ENCODE results near the gene PXMP2.

The PXMP2 gene

GRCh38 chr12:132703641-132704040 lies 16.3 kb downstream of the PXMP2 start:
- no peak for TF ChIP-seq POLR2AphosphoS5 (IDR thresholded peaks at IDR 0.05; ENCODE audit: low read depth, low read length)
- TF ChIP-seq TAF1 (IDR thresholded peaks at IDR 0.05; ENCODE audit: borderline replicate concordance, low read depth, low read length), result no peak
- TF ChIP-seq POLR2A (IDR thresholded peaks at IDR 0.05; ENCODE audit: low read depth, low read length), result no peak
- DNase-seq (ENCODE audit: insufficient read length) (no peak), FAIRE-seq (no peak)

GRCh38 chr12:132707241-132707640 lies 19.9 kb downstream of the PXMP2 start:
- TF ChIP-seq TAF1 (IDR thresholded peaks at IDR 0.05; ENCODE audit: borderline replicate concordance, low read depth, low read length) (no peak), POLR2AphosphoS5 (IDR thresholded peaks at IDR 0.05; ENCODE audit: low read depth, low read length) (no peak), POLR2A (IDR thresholded peaks at IDR 0.05; ENCODE audit: low read depth, low read length) (no peak)
- FAIRE-seq (no peak), DNase-seq (ENCODE audit: insufficient read length) (no peak)

- TF ChIP-seq POLR2AphosphoS5 (IDR thresholded peaks at IDR 0.05; ENCODE audit: low read depth, low read length) (no peak), POLR2A (IDR thresholded peaks at IDR 0.05; ENCODE audit: low read depth, low read length) (no peak), TAF1 (IDR thresholded peaks at IDR 0.05; ENCODE audit: borderline replicate concordance, low read depth, low read length) (no peak)
- DNase-seq (ENCODE audit: insufficient read length) (no peak), FAIRE-seq (no peak)
These were observed 20.8 kb downstream of the PXMP2 start for GRCh38 chr12:132708150-132708549.

GRCh38 chr12:132710043-132710404 lies 22.6 kb downstream of the PXMP2 start:
- no peak for TF ChIP-seq POLR2A (IDR thresholded peaks at IDR 0.05; ENCODE audit: low read depth, low read length)
- TF ChIP-seq TAF1 (IDR thresholded peaks at IDR 0.05; ENCODE audit: borderline replicate concordance, low read depth, low read length), result no peak
- TF ChIP-seq POLR2AphosphoS5 (IDR thresholded peaks at IDR 0.05; ENCODE audit: low read depth, low read length), result no peak
- DNase-seq (ENCODE audit: insufficient read length) (no peak), FAIRE-seq (no peak)

GRCh38 chr12:132710405-132711079 lies 23.2 kb downstream of the PXMP2 start, which contains the start of gene PGAM5:
TSS of gene PGAM5 (plus strand) at chr12:132710842. CDS start at chr12:132710877, 35 bp downstream.
- DNase-seq (ENCODE audit: insufficient read length) (peak; percentile 91), FAIRE-seq (peak; percentile 99)
- TF ChIP-seq POLR2A (IDR thresholded peaks at IDR 0.05; ENCODE audit: low read depth, low read length) (peak; percentile 91), POLR2AphosphoS5 (IDR thresholded peaks at IDR 0.05; ENCODE audit: low read depth, low read length) (peak; percentile 88), TAF1 (IDR thresholded peaks at IDR 0.05; ENCODE audit: borderline replicate concordance, low read depth, low read length) (peak; percentile 16; the same call in 1 of the 2 replicates)

- no peak for DNase-seq (ENCODE audit: insufficient read length)
These were observed 23.9 kb downstream of the PXMP2 start for GRCh38 chr12:132711080-132711843.

GRCh38 chr12:132713123-132713522 lies 25.7 kb downstream of the PXMP2 start:
- FAIRE-seq (no peak), DNase-seq (ENCODE audit: insufficient read length) (no peak)
- no peak for TF ChIP-seq POLR2AphosphoS5 (IDR thresholded peaks at IDR 0.05; ENCODE audit: low read depth, low read length)
- TF ChIP-seq TAF1 (IDR thresholded peaks at IDR 0.05; ENCODE audit: borderline replicate concordance, low read depth, low read length), result no peak
- TF ChIP-seq POLR2A (IDR thresholded peaks at IDR 0.05; ENCODE audit: low read depth, low read length), result no peak

More at GRCh38 chr12:132711080-132711843, 23.9 kb downstream of the PXMP2 start:
- TF ChIP-seq TAF1 (IDR thresholded peaks at IDR 0.05; ENCODE audit: borderline replicate concordance, low read depth, low read length) (no peak), POLR2A (IDR thresholded peaks at IDR 0.05; ENCODE audit: low read depth, low read length) (no peak), POLR2AphosphoS5 (IDR thresholded peaks at IDR 0.05; ENCODE audit: low read depth, low read length) (no peak)
- FAIRE-seq, result peak; percentile 44

- FAIRE-seq, result no peak
- DNase-seq (ENCODE audit: insufficient read length), result no peak
- TF ChIP-seq POLR2AphosphoS5 (IDR thresholded peaks at IDR 0.05; ENCODE audit: low read depth, low read length) (no peak), POLR2A (IDR thresholded peaks at IDR 0.05; ENCODE audit: low read depth, low read length) (no peak), TAF1 (IDR thresholded peaks at IDR 0.05; ENCODE audit: borderline replicate concordance, low read depth, low read length) (no peak)
These were observed 28.5 kb downstream of the PXMP2 start for GRCh38 chr12:132715874-132716273.

GRCh38 chr12:132716356-132716755 lies 29.0 kb downstream of the PXMP2 start:
- FAIRE-seq, result no peak

GRCh38 chr12:132717011-132717410 lies 29.6 kb downstream of the PXMP2 start:
- DNase-seq (ENCODE audit: insufficient read length) (no peak), FAIRE-seq (no peak)
- TF ChIP-seq TAF1 (IDR thresholded peaks at IDR 0.05; ENCODE audit: borderline replicate concordance, low read depth, low read length), result no peak
- TF ChIP-seq POLR2AphosphoS5 (IDR thresholded peaks at IDR 0.05; ENCODE audit: low read depth, low read length), result no peak
- TF ChIP-seq POLR2A (IDR thresholded peaks at IDR 0.05; ENCODE audit: low read depth, low read length), result no peak

More at GRCh38 chr12:132716356-132716755, 29.0 kb downstream of the PXMP2 start:
- TF ChIP-seq POLR2AphosphoS5 (IDR thresholded peaks at IDR 0.05; ENCODE audit: low read depth, low read length) (no peak), TAF1 (IDR thresholded peaks at IDR 0.05; ENCODE audit: borderline replicate concordance, low read depth, low read length) (no peak), POLR2A (IDR thresholded peaks at IDR 0.05; ENCODE audit: low read depth, low read length) (no peak)
- DNase-seq (ENCODE audit: insufficient read length), result no peak

- no peak for FAIRE-seq
- no peak for TF ChIP-seq TAF1 (IDR thresholded peaks at IDR 0.05; ENCODE audit: borderline replicate concordance, low read depth, low read length)
- TF ChIP-seq POLR2AphosphoS5 (IDR thresholded peaks at IDR 0.05; ENCODE audit: low read depth, low read length), result no peak
- TF ChIP-seq POLR2A (IDR thresholded peaks at IDR 0.05; ENCODE audit: low read depth, low read length), result no peak
These were observed 30.4 kb downstream of the PXMP2 start for GRCh38 chr12:132717531-132718387.

More at GRCh38 chr12:132717531-132718387, 30.4 kb downstream of the PXMP2 start:
- DNase-seq (ENCODE audit: insufficient read length), result no peak

Measured in GM12892 (cell line).